H9 (cell line): Measurements from ENCODE around the gene KIF21A. TPM values are rescaled to one million over a fixed set of nuclear protein-coding genes. Genes with fewer than 3 reads are reported as not detected.
A peak's percentile ranks its signal among the peaks of the same experiment; 100 is the strongest.

Experiments used
- DNase-seq: peaks from one replicate; pipeline ENCODE4 v3.0.0-alpha.2; 2017
- H2AFZ ChIP-seq: one replicate; pipeline ENCODE4 v1.6.1; 2013; ENCODE audit warnings: mild to moderate bottlenecking, low read length, control low read depth, moderate library complexity
- H2AK5ac ChIP-seq: 2 replicates; pipeline ENCODE4 v1.6.1; 2013; ENCODE audit warnings: low read length, control low read depth, mixed read lengths; ENCODE audit not compliant: insufficient read length
- H2BK120ac ChIP-seq: one replicate; pipeline ENCODE4 v1.6.1; 2013; ENCODE audit warnings: low read depth, mild to moderate bottlenecking, low read length, control low read depth, inconsistent platforms; ENCODE audit not compliant: poor library complexity, severe bottlenecking
- H2BK12ac ChIP-seq: 2 replicates; pipeline ENCODE4 v1.6.1; 2013; ENCODE audit warnings: low read length, control low read depth, mixed read lengths, low read depth; ENCODE audit not compliant: insufficient read length
- H2BK15ac ChIP-seq: 2 replicates; pipeline ENCODE4 v1.6.1; 2013; ENCODE audit warnings: low read depth, low read length, control low read depth
- H2BK20ac ChIP-seq: one replicate; pipeline ENCODE4 v1.6.1; 2013; ENCODE audit warnings: low read depth, mild to moderate bottlenecking, low read length, control low read depth, inconsistent platforms; ENCODE audit not compliant: poor library complexity, severe bottlenecking
- H2BK5ac ChIP-seq: 2 replicates; pipeline ENCODE4 v1.6.1; 2013; ENCODE audit warnings: low read length, control low read depth, mixed read lengths; ENCODE audit not compliant: insufficient read length
- H3K14ac ChIP-seq: 2 replicates; pipeline ENCODE4 v1.6.1; 2013; ENCODE audit warnings: low read length, control low read depth; ENCODE audit not compliant: insufficient read depth
- H3K18ac ChIP-seq: 2 replicates; pipeline ENCODE4 v1.6.1; 2013; ENCODE audit warnings: low read depth, mild to moderate bottlenecking, mixed read lengths, low read length, control low read depth; ENCODE audit not compliant: insufficient read length
- H3K23ac ChIP-seq: 2 replicates; pipeline ENCODE4 v1.6.1; 2013; ENCODE audit warnings: low read length, control low read depth, mixed read lengths, low read depth; ENCODE audit not compliant: insufficient read length
- H3K23me2 ChIP-seq: 2 replicates; pipeline ENCODE4 v1.6.1; 2013; ENCODE audit warnings: low read depth, mild to moderate bottlenecking, mixed read lengths, low read length, control low read depth; ENCODE audit not compliant: insufficient read length, poor library complexity, severe bottlenecking
- H3K27ac ChIP-seq: 2 replicates; pipeline ENCODE4 v1.5.1; 2013; ENCODE audit warnings: low read length, control low read depth, mixed read lengths, low read depth; ENCODE audit not compliant: insufficient read length
- H3K27me3 ChIP-seq: 2 replicates; pipeline ENCODE4 v1.6.1; 2013; ENCODE audit warnings: low read length, control low read depth, inconsistent platforms; ENCODE audit not compliant: insufficient read depth
- H3K4ac ChIP-seq: 2 replicates; pipeline ENCODE4 v1.6.1; 2013; ENCODE audit warnings: low read depth, mild to moderate bottlenecking, control low read depth, inconsistent platforms, low read length, moderate library complexity
- H3K4me1 ChIP-seq: 2 replicates; pipeline ENCODE4 v1.6.1; 2013; ENCODE audit warnings: low read length, control low read depth, inconsistent platforms; ENCODE audit not compliant: insufficient read depth
- H3K4me2 ChIP-seq: 2 replicates; pipeline ENCODE4 v1.6.1; 2013; ENCODE audit warnings: low read length, control low read depth, mixed read lengths; ENCODE audit not compliant: insufficient read length, insufficient read depth
- H3K56ac ChIP-seq: 2 replicates; pipeline ENCODE4 v1.6.1; 2013; ENCODE audit warnings: low read depth, mild to moderate bottlenecking, mixed read lengths, low read length, control low read depth; ENCODE audit not compliant: insufficient read length
- H3K79me1 ChIP-seq: 2 replicates; pipeline ENCODE4 v1.6.1; 2013; ENCODE audit warnings: low read depth, mild to moderate bottlenecking, moderate library complexity, low read length, control low read depth, inconsistent platforms; ENCODE audit not compliant: insufficient read depth, poor library complexity, severe bottlenecking
- H3K79me2 ChIP-seq: 2 replicates; pipeline ENCODE4 v1.6.1; 2013; ENCODE audit warnings: low read length, control low read depth, inconsistent platforms; ENCODE audit not compliant: insufficient read depth
- H3K9ac ChIP-seq: 2 replicates; pipeline ENCODE4 v1.6.1; 2013; ENCODE audit warnings: low read length, control low read depth, mixed read lengths; ENCODE audit not compliant: insufficient read length; ENCODE audit errors: extremely low read depth
- H3K9me3 ChIP-seq: one replicate; pipeline ENCODE4 v1.6.1; 2013; ENCODE audit warnings: low read depth, low read length, inconsistent platforms; ENCODE audit not compliant: control insufficient read depth
- H3T11ph ChIP-seq: one replicate; pipeline ENCODE4 v1.6.1; 2013; ENCODE audit warnings: mild to moderate bottlenecking, low read length, control low read depth, inconsistent platforms
- H4K20me1 ChIP-seq: one replicate; pipeline ENCODE4 v1.6.1; 2013; ENCODE audit not compliant: control insufficient read depth, insufficient read length, insufficient read depth
- H4K5ac ChIP-seq: 2 replicates; pipeline ENCODE4 v1.6.1; 2013; ENCODE audit warnings: low read depth, mild to moderate bottlenecking, mixed read lengths, low read length, control low read depth; ENCODE audit not compliant: insufficient read length
- H4K8ac ChIP-seq: replicated peaks from 2 replicates; pipeline ENCODE4 v1.6.1; 2013; ENCODE audit warnings: low read length, control low read depth, mixed read lengths, low read depth; ENCODE audit not compliant: insufficient read length
- H4K91ac ChIP-seq: 2 replicates; pipeline ENCODE4 v1.6.1; 2013; ENCODE audit warnings: low read depth, mild to moderate bottlenecking, moderate library complexity, mixed read lengths, low read length, control low read depth; ENCODE audit not compliant: insufficient read length
- H3K27ac Mint-ChIP-seq, 3 experiments: 2 replicates in 2 of 3; 3 replicates in 1 of 3; pipeline ENCODE4 v1.8.0; 2020 to 2021; ENCODE audit warnings: mixed read lengths in 3 of 3, mild to moderate bottlenecking in 1 of 3, moderate library complexity in 1 of 3
- H3K27me3 Mint-ChIP-seq: 2 replicates; pipeline ENCODE4 v1.8.0; 2021; ENCODE audit warnings: low read depth, mild to moderate bottlenecking, moderate library complexity, mixed read lengths
- H3K36me3 Mint-ChIP-seq, 3 experiments: 2 replicates in 2 of 3; 3 replicates in 1 of 3; pipeline ENCODE4 v1.8.0; 2020 to 2021; ENCODE audit warnings: low read depth in 3 of 3, mixed read lengths in 3 of 3; ENCODE audit not compliant: insufficient read depth in 1 of 3
- H3K4me1 Mint-ChIP-seq, 2 experiments: 2 replicates each; pipeline ENCODE4 v1.8.0; 2020; ENCODE audit warnings: mixed read lengths in 2 of 2
- H3K4me3 Mint-ChIP-seq, 2 experiments: 2 replicates in 1 of 2; 3 replicates in 1 of 2; pipeline ENCODE4 v1.8.0; 2020 to 2021; ENCODE audit warnings: mild to moderate bottlenecking in 2 of 2, mixed read lengths in 2 of 2, moderate library complexity in 1 of 2
- H3K9me3 Mint-ChIP-seq, 2 experiments: 2 replicates in 1 of 2; 3 replicates in 1 of 2; pipeline ENCODE4 v1.8.0; 2020; ENCODE audit warnings: mild to moderate bottlenecking in 2 of 2, mixed read lengths in 2 of 2, moderate library complexity in 1 of 2
- WGBS: extraction: QIAGEN DNeasy Blood & Tissue Kit; methylation state at CpG from one replicate; pipeline ENCODE4 v1.1.7; 2013; ENCODE audit warnings: missing lambda C conversion rate, low lambda C conversion rate, mixed read lengths; ENCODE audit not compliant: insufficient read length; ENCODE audit errors: extremely low coverage; 5-methylcytosine and 5-hydroxymethylcytosine counted together
- total RNA-seq: library from RNA; stranded (reverse); gene quantifications from 2 replicates; pipeline ENCODE4 v1.2.1, GENCODE V29; 2021
- TF ChIP-seq, protein P1 (sequence below): fragments of 200-600 bp; sonication (generic); conservative IDR thresholded peaks from 3 replicates; pipeline ENCODE4 v1.8.0; 2021; ENCODE audit warnings: antibody characterized with exemption, mild to moderate bottlenecking

KIF21A gene
- total RNA-seq, 1 experiment from 2014 or later: 17.2 TPM

DNA sequence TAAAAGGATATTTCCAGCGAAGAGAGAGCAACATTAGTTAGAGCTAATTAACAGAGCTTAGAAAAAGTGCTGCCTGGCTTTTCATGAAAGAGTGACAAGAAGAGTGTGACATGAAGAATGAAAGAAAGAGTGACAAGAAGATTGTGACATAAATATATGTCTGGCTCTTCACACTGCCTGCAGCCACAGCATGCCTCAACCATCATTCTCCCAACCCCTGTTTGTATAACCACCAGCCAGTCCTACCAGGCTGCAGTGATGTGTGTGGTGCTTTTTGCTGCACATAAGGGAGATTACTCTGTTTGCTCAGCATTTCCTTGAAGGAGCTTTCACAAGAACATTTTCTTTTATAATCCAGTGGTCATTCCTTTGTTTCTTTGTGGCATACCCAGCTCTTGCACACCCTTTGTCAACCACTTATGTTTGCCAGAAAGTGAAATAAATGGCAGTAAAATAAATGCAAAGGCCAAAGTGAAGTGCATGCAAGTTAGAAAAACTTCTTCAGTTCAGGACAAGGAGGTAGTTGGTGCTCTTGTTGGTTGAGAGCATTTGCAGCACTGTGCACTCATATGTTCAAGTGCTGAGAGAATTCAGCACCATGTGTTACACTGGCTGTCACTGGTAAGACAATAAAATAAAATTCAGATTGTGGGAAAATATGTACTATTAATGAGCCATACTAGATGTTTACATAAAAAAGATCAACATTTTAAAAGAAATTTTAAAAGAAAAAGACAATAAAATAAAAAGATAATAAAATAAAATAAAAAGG lies 50.6 kb downstream of the KIF21A start:
- H3K27me3 Mint-ChIP-seq: no peaks in the 10 kb centered on the region
- no peak for DNase-seq
- no peak overlapping the region; a peak in 1 of 5 replicates for H3K4me3 Mint-ChIP-seq
- H3K9me3 Mint-ChIP-seq: no peaks in the 10 kb centered on the region
- H3K18ac ChIP-seq: no peak overlapping the region
- H3K27ac Mint-ChIP-seq: peak overlapping the region; percentile 56 to 73 (median 59); a peak in 4 of 7 replicates
- no peaks in the 10 kb centered on the region for H3K9me3 ChIP-seq
- TF ChIP-seq, protein P1, sequence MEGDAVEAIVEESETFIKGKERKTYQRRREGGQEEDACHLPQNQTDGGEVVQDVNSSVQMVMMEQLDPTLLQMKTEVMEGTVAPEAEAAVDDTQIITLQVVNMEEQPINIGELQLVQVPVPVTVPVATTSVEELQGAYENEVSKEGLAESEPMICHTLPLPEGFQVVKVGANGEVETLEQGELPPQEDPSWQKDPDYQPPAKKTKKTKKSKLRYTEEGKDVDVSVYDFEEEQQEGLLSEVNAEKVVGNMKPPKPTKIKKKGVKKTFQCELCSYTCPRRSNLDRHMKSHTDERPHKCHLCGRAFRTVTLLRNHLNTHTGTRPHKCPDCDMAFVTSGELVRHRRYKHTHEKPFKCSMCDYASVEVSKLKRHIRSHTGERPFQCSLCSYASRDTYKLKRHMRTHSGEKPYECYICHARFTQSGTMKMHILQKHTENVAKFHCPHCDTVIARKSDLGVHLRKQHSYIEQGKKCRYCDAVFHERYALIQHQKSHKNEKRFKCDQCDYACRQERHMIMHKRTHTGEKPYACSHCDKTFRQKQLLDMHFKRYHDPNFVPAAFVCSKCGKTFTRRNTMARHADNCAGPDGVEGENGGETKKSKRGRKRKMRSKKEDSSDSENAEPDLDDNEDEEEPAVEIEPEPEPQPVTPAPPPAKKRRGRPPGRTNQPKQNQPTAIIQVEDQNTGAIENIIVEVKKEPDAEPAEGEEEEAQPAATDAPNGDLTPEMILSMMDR: no peak
- peaks cover 19% of the 10 kb centered on the region; the same call in 1 of the 2 replicates for H3K4me1 ChIP-seq
- no peak overlapping the region for H4K91ac ChIP-seq
- H2BK20ac ChIP-seq: no peak overlapping the region
- H3K4me1 Mint-ChIP-seq: peaks cover 52% of the 10 kb centered on the region in 2 experiments
- no peak overlapping the region for H2BK12ac ChIP-seq
- H2AK5ac ChIP-seq: no peak overlapping the region
- H3K23ac ChIP-seq: no peak overlapping the region
- H3K14ac ChIP-seq: no peak overlapping the region
- no peak overlapping the region for H3K27ac ChIP-seq
- no peak overlapping the region for H2BK15ac ChIP-seq
- H3K27me3 ChIP-seq: no peaks in the 10 kb centered on the region
- no peak overlapping the region for H2BK5ac ChIP-seq
- H4K8ac ChIP-seq: no peak overlapping the region
- H3K79me1 ChIP-seq: no peaks in the 10 kb centered on the region
- H4K20me1 ChIP-seq: no peaks in the 10 kb centered on the region
- H3K79me2 ChIP-seq: peaks cover 3% of the 10 kb centered on the region; the same call in 1 of the 2 replicates
- H3K56ac ChIP-seq: no peak overlapping the region
- H3K4me2 ChIP-seq: no peak overlapping the region
- H4K5ac ChIP-seq: no peak overlapping the region
- H3K9ac ChIP-seq: no peak overlapping the region
- WGBS: no CpG with 5 or more reads among the region's 1 CpG
- no peaks in the 10 kb centered on the region for H3K23me2 ChIP-seq
- peaks cover 0 to 7% (median 4%) of the 10 kb centered on the region in 3 experiments; a peak in 4 of 7 replicates for H3K36me3 Mint-ChIP-seq
- no peak overlapping the region for H3K4ac ChIP-seq
- H2BK120ac ChIP-seq: no peak overlapping the region
- no peak overlapping the region for H2AFZ ChIP-seq
- H3T11ph ChIP-seq: no peak overlapping the region
